ENCODE measurements around the gene ADCYAP1R1. TPM values are rescaled to one million over a fixed set of nuclear protein-coding genes. Genes with fewer than 3 reads are reported as not detected.

Gene ADCYAP1R1
- total RNA-seq, 1 donor from 2014 or later: 9.0 TPM

DNA sequence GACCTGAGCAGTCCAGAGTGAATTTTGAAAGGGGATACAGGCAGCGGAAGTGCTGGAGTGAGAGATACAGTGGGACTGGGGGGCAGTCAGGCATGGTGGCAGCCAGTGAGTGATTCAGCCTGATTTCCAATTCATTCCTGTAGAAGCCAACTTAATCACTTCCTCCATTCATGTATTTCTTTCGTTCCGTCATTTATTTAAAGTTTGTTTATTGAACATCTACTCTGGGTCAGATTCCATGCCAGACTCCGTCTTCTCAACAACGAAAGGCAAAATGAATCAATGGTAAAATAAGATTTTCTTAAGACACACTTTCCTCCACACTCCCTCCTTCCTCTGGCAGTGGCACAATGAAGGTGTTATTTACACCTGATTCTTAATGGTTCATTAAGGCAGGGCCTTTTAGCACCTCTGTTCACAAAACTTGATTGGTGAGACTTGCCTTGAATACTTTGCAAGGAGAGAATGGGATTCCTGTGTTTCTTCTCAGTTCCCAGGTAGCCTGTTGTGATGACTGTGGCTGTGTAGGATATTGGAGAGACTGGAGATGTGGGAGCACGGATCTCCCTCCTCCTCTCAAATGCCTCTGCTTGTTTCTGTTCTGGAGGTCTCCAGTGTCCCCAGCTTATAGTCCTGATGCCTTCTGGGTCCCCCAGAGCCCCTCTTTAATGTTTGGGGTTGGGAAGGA, 27.9 kb downstream of the ADCYAP1R1 start:
- H3K36me3 Mint-ChIP-seq (ENCODE audit: low read depth): no peaks in the 10 kb centered on the region
- TF ChIP-seq, protein P1, sequence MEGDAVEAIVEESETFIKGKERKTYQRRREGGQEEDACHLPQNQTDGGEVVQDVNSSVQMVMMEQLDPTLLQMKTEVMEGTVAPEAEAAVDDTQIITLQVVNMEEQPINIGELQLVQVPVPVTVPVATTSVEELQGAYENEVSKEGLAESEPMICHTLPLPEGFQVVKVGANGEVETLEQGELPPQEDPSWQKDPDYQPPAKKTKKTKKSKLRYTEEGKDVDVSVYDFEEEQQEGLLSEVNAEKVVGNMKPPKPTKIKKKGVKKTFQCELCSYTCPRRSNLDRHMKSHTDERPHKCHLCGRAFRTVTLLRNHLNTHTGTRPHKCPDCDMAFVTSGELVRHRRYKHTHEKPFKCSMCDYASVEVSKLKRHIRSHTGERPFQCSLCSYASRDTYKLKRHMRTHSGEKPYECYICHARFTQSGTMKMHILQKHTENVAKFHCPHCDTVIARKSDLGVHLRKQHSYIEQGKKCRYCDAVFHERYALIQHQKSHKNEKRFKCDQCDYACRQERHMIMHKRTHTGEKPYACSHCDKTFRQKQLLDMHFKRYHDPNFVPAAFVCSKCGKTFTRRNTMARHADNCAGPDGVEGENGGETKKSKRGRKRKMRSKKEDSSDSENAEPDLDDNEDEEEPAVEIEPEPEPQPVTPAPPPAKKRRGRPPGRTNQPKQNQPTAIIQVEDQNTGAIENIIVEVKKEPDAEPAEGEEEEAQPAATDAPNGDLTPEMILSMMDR (conservative IDR thresholded peaks at IDR 0.05): no peak
- DNase-seq (ENCODE audit: low read depth, low spot score): no peak
- peaks cover 16% of the 10 kb centered on the region for H3K4me1 Mint-ChIP-seq
- H3K4me3 Mint-ChIP-seq: no peak overlapping the region
- H3K27ac Mint-ChIP-seq (ENCODE audit: unreplicated experiment): no peak overlapping the region
- H3K9me3 Mint-ChIP-seq: no peaks in the 10 kb centered on the region
- no peaks in the 10 kb centered on the region for H3K27me3 Mint-ChIP-seq (ENCODE audit: low read depth)

DNA sequence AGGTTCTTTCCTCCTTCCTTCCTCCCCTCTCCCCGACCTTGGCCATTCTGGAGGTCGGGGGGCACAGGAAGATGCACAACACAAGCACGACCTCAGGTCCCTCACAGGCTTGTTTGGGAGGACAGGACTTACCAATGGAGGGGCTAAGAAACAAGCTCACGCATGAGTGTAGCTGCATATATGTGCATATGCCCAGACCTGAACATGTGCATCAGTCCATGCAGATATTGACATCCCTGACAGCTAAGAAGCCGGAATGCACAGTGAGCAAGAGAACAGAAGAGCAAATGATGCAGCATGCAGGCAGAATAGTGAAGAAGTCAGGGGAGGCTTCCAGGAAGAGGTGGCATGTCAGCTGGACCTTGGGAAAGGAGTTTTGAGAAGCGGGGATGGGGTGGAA, 28.7 kb downstream of the ADCYAP1R1 start:
- Mint-ChIP-seq H3K4me3 (no peak overlapping the region), H3K4me1 (peaks cover 16% of the 10 kb centered on the region), H3K27ac (ENCODE audit: unreplicated experiment) (no peak overlapping the region), H3K9me3 (peaks cover 3% of the 10 kb centered on the region), H3K27me3 (ENCODE audit: low read depth) (no peaks in the 10 kb centered on the region), H3K36me3 (ENCODE audit: low read depth) (no peaks in the 10 kb centered on the region)
- DNase-seq (ENCODE audit: low read depth, low spot score): no peak
- TF ChIP-seq, protein P1 (conservative IDR thresholded peaks at IDR 0.05): no peak

DNA sequence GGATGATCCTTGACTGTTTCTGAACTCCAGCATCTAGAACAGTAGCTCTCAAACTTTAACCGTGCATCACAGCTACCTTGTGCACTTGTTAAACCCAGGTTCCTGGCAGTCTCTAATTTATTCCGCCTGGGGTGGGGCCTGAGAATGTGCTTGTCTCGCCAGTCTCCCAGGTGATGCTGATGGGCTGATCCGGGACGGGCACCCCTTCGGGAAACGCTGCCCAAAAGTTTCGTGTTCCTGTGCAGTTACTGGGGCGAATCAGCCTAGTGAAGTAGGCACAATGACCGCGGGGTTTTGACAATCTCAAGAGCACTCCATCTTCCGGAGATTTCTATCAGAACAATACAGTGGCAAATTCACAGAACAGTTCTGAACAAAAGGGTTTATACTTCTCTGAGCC, 29.9 kb downstream of the ADCYAP1R1 start:
- no peaks in the 10 kb centered on the region for H3K27me3 Mint-ChIP-seq (ENCODE audit: low read depth)
- TF ChIP-seq, protein P1 (conservative IDR thresholded peaks at IDR 0.05): no peak
- peak overlapping the region; percentile 21 for H3K27ac Mint-ChIP-seq (ENCODE audit: unreplicated experiment)
- no peaks in the 10 kb centered on the region for H3K36me3 Mint-ChIP-seq (ENCODE audit: low read depth)
- peaks cover 3% of the 10 kb centered on the region for H3K9me3 Mint-ChIP-seq
- no peak for DNase-seq (ENCODE audit: low read depth, low spot score)
- H3K4me3 Mint-ChIP-seq: no peak overlapping the region
- peaks cover 16% of the 10 kb centered on the region for H3K4me1 Mint-ChIP-seq

DNA sequence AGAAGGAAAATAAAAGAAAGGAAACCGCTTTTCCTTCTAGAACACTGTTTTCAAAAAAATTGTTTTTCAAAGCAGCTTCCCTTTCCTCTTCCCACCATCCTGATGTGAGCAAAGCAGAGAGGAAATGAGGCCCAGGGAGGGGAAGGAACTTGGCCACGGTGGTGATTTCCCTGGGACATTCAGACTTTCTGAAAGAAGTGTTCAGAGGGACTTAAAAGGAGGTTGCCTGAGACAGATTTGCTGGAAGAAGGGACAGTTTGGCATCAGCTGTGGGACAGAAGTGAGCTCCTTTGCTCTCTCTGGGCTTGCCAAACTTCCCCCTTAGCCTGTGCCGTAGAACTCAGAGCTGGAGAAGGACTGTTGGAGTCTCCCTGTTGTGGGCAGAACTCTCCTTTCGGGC, 30.3 kb downstream of the ADCYAP1R1 start:
- no peak for DNase-seq (ENCODE audit: low read depth, low spot score)
- Mint-ChIP-seq H3K27me3 (ENCODE audit: low read depth) (no peaks in the 10 kb centered on the region), H3K27ac (ENCODE audit: unreplicated experiment) (peak overlapping the region; percentile 67), H3K4me3 (no peak overlapping the region), H3K4me1 (peaks cover 16% of the 10 kb centered on the region), H3K36me3 (ENCODE audit: low read depth) (no peaks in the 10 kb centered on the region), H3K9me3 (peaks cover 3% of the 10 kb centered on the region)
- TF ChIP-seq, protein P1 (conservative IDR thresholded peaks at IDR 0.05): no peak

DNA sequence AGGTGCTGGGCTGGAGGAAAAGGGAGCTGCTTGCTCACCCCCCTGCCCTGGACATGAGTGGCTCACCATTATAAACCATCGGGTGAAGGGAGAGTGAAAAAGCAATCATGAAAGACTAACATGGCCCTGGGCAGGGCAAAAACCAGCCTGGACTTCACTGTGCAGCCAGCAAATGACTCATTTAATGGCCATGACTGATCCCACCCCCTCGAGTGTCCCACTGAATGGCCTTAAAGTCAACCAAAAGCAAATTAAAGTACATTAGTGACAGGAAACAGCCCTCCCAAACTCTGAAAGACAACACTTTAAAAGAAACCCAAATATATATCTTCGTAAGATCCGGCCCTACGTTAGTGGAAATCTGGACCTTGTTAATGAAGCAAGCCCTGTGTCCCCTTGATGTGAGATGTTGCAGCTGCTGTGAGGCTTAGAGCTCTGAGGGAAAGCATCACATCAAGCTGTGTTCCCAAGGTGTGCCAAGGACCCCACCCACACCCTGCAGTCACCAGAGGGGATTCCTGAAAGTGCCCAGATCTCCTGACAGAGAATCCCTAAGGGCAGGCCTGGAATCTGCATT, 31.2 kb downstream of the ADCYAP1R1 start:
- H3K27ac Mint-ChIP-seq (ENCODE audit: unreplicated experiment): peak overlapping the region; percentile 59
- no peak for DNase-seq (ENCODE audit: low read depth, low spot score)
- peaks cover 16% of the 10 kb centered on the region for H3K4me1 Mint-ChIP-seq
- TF ChIP-seq, protein P1 (conservative IDR thresholded peaks at IDR 0.05): no peak
- H3K36me3 Mint-ChIP-seq (ENCODE audit: low read depth): no peaks in the 10 kb centered on the region
- no peaks in the 10 kb centered on the region for H3K27me3 Mint-ChIP-seq (ENCODE audit: low read depth)
- peaks cover 3% of the 10 kb centered on the region for H3K9me3 Mint-ChIP-seq
- H3K4me3 Mint-ChIP-seq: no peak overlapping the region
